HepG2 (cell line): ENCODE data around the gene CHID1. TPM values are rescaled to one million over a fixed set of nuclear protein-coding genes. Genes with fewer than 3 reads are reported as not detected.

ENCODE experiments used
- ARHGAP35 ChIP-seq: sonication (generic); formaldehyde crosslinking; IDR thresholded peaks from 2 replicates; pipeline ENCODE4 v1.9.0; 2022; ENCODE audit warnings: mild to moderate bottlenecking, inconsistent platforms, moderate library complexity, missing genetic modification reagents, borderline replicate concordance
- BRF2 ChIP-seq: sonication (generic); formaldehyde crosslinking; IDR thresholded peaks from 2 replicates; pipeline ENCODE4 v1.8.1; 2022; ENCODE audit warnings: mild to moderate bottlenecking, missing genetic modification reagents
- HNRNPH1 ChIP-seq: fragments of 200-400 bp; formaldehyde crosslinking; optimal IDR thresholded peaks from 2 replicates; pipeline ENCODE3; 2017; ENCODE audit warnings: mild to moderate bottlenecking, low read depth, low read length
- HNRNPL ChIP-seq: fragments of 200-400 bp; formaldehyde crosslinking; IDR thresholded peaks from 2 replicates; pipeline ENCODE4 v1.6.1; 2017; ENCODE audit warnings: mild to moderate bottlenecking, low read depth, low read length
- HOXD1 ChIP-seq: sonication (generic); formaldehyde crosslinking; IDR thresholded peaks from 2 replicates; pipeline ENCODE4 v1.5.0; 2020; ENCODE audit warnings: missing genetic modification reagents
- KLF9 ChIP-seq: IDR thresholded peaks from 2 replicates; pipeline ENCODE4 v1.6.1; 2016; ENCODE audit warnings: low read depth
- MED8 ChIP-seq: sonication (generic); formaldehyde crosslinking; IDR thresholded peaks from 2 replicates; pipeline ENCODE4 v1.8.1; 2023; ENCODE audit warnings: mild to moderate bottlenecking, missing genetic modification reagents; ENCODE audit not compliant: insufficient replicate concordance
- MTA3 ChIP-seq: sonication (generic); formaldehyde crosslinking; IDR thresholded peaks from 2 replicates; pipeline ENCODE4 v1.4.0; 2020; ENCODE audit warnings: missing genetic modification reagents
- MYC ChIP-seq: sonication (generic); formaldehyde crosslinking; IDR thresholded peaks from 2 replicates; pipeline ENCODE4 v1.9.0; 2021; ENCODE audit warnings: missing genetic modification reagents, borderline replicate concordance
- NFRKB ChIP-seq: fragments of 450-650 bp; IDR thresholded peaks from 2 replicates; pipeline ENCODE4 v1.6.1; 2017
- TCF7L2 ChIP-seq: IDR thresholded peaks from 2 replicates; pipeline ENCODE4 v1.6.1; 2011; ENCODE audit warnings: mild to moderate bottlenecking, low read depth, low read length, moderate library complexity
- TGIF2 ChIP-seq: IDR thresholded peaks from 2 replicates; pipeline ENCODE4 v1.6.1; 2016; ENCODE audit warnings: control low read depth, missing compliant biosample characterization
- ZNF264 ChIP-seq: sonication (generic); formaldehyde crosslinking; IDR thresholded peaks from 2 replicates; pipeline ENCODE4 v1.4.0; 2020; ENCODE audit warnings: missing genetic modification reagents
- ZNF326 ChIP-seq: sonication (generic); formaldehyde crosslinking; IDR thresholded peaks from 2 replicates; pipeline ENCODE4 v1.4.0; 2020; ENCODE audit warnings: missing genetic modification reagents, borderline replicate concordance
- ZNF33A ChIP-seq: sonication (generic); formaldehyde crosslinking; IDR thresholded peaks from 2 replicates; pipeline ENCODE4 v1.5.1; 2020; ENCODE audit warnings: missing genetic modification reagents, mild to moderate bottlenecking, moderate library complexity, borderline replicate concordance
- ZNF83 ChIP-seq: sonication (generic); formaldehyde crosslinking; IDR thresholded peaks from 2 replicates; pipeline ENCODE4 v1.4.0; 2020; ENCODE audit warnings: missing genetic modification reagents, mild to moderate bottlenecking, borderline replicate concordance
- polyA plus RNA-seq, 8 experiments: library from polyadenylated mRNA; depleted of rRNA in 3 of 8; stranded (reverse) in 7 of 8; unstranded in 1 of 8; fragments of >200 nt; fragmentation: Illumina TruSeq in 4 of 8; extraction: Trizol in 4 of 8; gene quantifications; 2 replicates each; pipeline versions ENCODE4 v1.2.1 to v1.2.3, GENCODE V29; 2011 to 2016; ENCODE audit warnings: low read depth in 4 of 8, missing spikeins in 1 of 8, mixed read lengths in 1 of 8; ENCODE audit not compliant: insufficient read depth in 1 of 8
- total RNA-seq, 5 experiments: library from RNA; depleted of rRNA; stranded (reverse); fragments of >200 nt; fragmentation: Illumina TruSeq; extraction: Trizol; gene quantifications; 2 replicates each; pipeline ENCODE4 v1.2.3, GENCODE V29; 2016; ENCODE audit warnings: low read depth in 1 of 5
- TF ChIP-seq, protein P1 (sequence below): sonication (generic); formaldehyde crosslinking; IDR thresholded peaks from 2 replicates; pipeline ENCODE4 v1.5.1; 2020; ENCODE audit warnings: missing genetic modification reagents, mild to moderate bottlenecking, borderline replicate concordance
- TF ChIP-seq, protein P2 (sequence below): sonication (generic); formaldehyde crosslinking; IDR thresholded peaks from 2 replicates; pipeline ENCODE4 v1.5.0; 2020; ENCODE audit warnings: missing genetic modification reagents, mild to moderate bottlenecking, borderline replicate concordance
- TF ChIP-seq, protein P3 (sequence below): sonication (generic); formaldehyde crosslinking; IDR thresholded peaks from 2 replicates; pipeline ENCODE4 v1.4.0; 2020; ENCODE audit warnings: mild to moderate bottlenecking, missing genetic modification reagents

Gene CHID1
- total and polyA plus RNA-seq, 2 of the 13 experiments (the other 11 are each of a cell fraction or from before 2014, with no cell fraction given), result 65.1 to 93.6 TPM

- TF ChIP-seq MED8 (CRISPR knock-in tag), result no peak
- TF ChIP-seq TCF7L2, result no peak
- no peak for TF ChIP-seq ZNF264
- TF ChIP-seq NFRKB, result no peak
- 0 out of 2 replicates have a peak, but pooled peaks have one; percentile 52 for TF ChIP-seq ARHGAP35 (CRISPR knock-in tag)
- TF ChIP-seq TGIF2 (CRISPR knock-in tag), result peak; percentile 84; the same call in 1 of the 2 replicates
- TF ChIP-seq HOXD1 (CRISPR knock-in tag), result no peak
- TF ChIP-seq ZNF83, result no peak
- TF ChIP-seq, protein P1, sequence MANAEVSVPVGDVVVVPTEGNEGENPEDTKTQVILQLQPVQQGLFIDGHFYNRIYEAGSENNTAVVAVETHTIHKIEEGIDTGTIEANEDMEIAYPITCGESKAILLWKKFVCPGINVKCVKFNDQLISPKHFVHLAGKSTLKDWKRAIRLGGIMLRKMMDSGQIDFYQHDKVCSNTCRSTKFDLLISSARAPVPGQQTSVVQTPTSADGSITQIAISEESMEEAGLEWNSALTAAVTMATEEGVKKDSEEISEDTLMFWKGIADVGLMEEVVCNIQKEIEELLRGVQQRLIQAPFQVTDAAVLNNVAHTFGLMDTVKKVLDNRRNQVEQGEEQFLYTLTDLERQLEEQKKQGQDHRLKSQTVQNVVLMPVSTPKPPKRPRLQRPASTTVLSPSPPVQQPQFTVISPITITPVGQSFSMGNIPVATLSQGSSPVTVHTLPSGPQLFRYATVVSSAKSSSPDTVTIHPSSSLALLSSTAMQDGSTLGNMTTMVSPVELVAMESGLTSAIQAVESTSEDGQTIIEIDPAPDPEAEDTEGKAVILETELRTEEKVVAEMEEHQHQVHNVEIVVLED (CRISPR knock-in tag), result no peak
- TF ChIP-seq MTA3 (CRISPR knock-in tag), result no peak
- no peak for TF ChIP-seq HNRNPH1
- TF ChIP-seq HNRNPL, result peak; percentile 90
- TF ChIP-seq ZNF326 (CRISPR knock-in tag), result 0 out of 2 replicates have a peak, but pooled peaks have one; percentile 28
- TF ChIP-seq, protein P2, sequence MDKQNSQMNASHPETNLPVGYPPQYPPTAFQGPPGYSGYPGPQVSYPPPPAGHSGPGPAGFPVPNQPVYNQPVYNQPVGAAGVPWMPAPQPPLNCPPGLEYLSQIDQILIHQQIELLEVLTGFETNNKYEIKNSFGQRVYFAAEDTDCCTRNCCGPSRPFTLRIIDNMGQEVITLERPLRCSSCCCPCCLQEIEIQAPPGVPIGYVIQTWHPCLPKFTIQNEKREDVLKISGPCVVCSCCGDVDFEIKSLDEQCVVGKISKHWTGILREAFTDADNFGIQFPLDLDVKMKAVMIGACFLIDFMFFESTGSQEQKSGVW (CRISPR knock-in tag), result no peak
- TF ChIP-seq MYC (CRISPR knock-in tag), result peak; percentile 100
- no peak for TF ChIP-seq ZNF33A (CRISPR knock-in tag)
- no peak for TF ChIP-seq BRF2 (CRISPR knock-in tag)
- TF ChIP-seq KLF9 (CRISPR knock-in tag), result peak; percentile 39; the same call in 1 of the 2 replicates
- TF ChIP-seq, protein P3, sequence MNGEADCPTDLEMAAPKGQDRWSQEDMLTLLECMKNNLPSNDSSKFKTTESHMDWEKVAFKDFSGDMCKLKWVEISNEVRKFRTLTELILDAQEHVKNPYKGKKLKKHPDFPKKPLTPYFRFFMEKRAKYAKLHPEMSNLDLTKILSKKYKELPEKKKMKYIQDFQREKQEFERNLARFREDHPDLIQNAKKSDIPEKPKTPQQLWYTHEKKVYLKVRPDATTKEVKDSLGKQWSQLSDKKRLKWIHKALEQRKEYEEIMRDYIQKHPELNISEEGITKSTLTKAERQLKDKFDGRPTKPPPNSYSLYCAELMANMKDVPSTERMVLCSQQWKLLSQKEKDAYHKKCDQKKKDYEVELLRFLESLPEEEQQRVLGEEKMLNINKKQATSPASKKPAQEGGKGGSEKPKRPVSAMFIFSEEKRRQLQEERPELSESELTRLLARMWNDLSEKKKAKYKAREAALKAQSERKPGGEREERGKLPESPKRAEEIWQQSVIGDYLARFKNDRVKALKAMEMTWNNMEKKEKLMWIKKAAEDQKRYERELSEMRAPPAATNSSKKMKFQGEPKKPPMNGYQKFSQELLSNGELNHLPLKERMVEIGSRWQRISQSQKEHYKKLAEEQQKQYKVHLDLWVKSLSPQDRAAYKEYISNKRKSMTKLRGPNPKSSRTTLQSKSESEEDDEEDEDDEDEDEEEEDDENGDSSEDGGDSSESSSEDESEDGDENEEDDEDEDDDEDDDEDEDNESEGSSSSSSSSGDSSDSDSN (CRISPR knock-in tag), result peak; percentile 66
Measured at GRCh38 chr11:838441-839279, 72.0 kb downstream of the CHID1 start (continued).
